ENCODE data around the gene AGAP1.

GRCh38 chr2:235677937-235678336 lies 184.1 kb downstream of the AGAP1 start:
- TF ChIP-seq, protein P1, sequence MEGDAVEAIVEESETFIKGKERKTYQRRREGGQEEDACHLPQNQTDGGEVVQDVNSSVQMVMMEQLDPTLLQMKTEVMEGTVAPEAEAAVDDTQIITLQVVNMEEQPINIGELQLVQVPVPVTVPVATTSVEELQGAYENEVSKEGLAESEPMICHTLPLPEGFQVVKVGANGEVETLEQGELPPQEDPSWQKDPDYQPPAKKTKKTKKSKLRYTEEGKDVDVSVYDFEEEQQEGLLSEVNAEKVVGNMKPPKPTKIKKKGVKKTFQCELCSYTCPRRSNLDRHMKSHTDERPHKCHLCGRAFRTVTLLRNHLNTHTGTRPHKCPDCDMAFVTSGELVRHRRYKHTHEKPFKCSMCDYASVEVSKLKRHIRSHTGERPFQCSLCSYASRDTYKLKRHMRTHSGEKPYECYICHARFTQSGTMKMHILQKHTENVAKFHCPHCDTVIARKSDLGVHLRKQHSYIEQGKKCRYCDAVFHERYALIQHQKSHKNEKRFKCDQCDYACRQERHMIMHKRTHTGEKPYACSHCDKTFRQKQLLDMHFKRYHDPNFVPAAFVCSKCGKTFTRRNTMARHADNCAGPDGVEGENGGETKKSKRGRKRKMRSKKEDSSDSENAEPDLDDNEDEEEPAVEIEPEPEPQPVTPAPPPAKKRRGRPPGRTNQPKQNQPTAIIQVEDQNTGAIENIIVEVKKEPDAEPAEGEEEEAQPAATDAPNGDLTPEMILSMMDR (IDR thresholded peaks at IDR 0.05; ENCODE audit: extremely low read depth in 1 of 2, insufficient read depth in 1 of 2, low read depth in 1 of 2, low read length in 2 of 2), result no peak
- TF ChIP-seq POLR2A (IDR thresholded peaks at IDR 0.05; ENCODE audit: low read depth, low read length), result no peak
- TF ChIP-seq EZH2 (IDR thresholded peaks at IDR 0.05; ENCODE audit: borderline replicate concordance, low read depth, low read length, severe bottlenecking), result no peak
- TF ChIP-seq JUN (IDR thresholded peaks at IDR 0.05; ENCODE audit: borderline replicate concordance, insufficient read depth, insufficient read length, low read depth), result no peak

All from endothelial cell of umbilical vein (primary cell).